NB4 (cell line): ENCODE results near the gene CTSA.
"Not testable (repeated sequence)": the region's sequence is repeated elsewhere in the genome, so short reads cannot be mapped to it uniquely, and the experiment has no call there.

ENCODE experiments used
- DNase-seq: peaks from one replicate; pipeline ENCODE4 v3.0.0; 2010; ENCODE audit warnings: low read depth
- H3K4me3 ChIP-seq: one replicate; pipeline ENCODE4 v1.5.1; 2011; ENCODE audit warnings: mild to moderate bottlenecking, low read depth, low read length, moderate library complexity
- MYC ChIP-seq: IDR thresholded peaks from 2 replicates; pipeline ENCODE4 v1.6.1; 2011; ENCODE audit warnings: low read depth, low read length
- POLR2A ChIP-seq: IDR thresholded peaks from 2 replicates; pipeline ENCODE4 v1.6.1; 2011; ENCODE audit warnings: mild to moderate bottlenecking; ENCODE audit not compliant: insufficient read length; ENCODE audit errors: extremely low read depth
- TF ChIP-seq, protein P1 (sequence below): IDR thresholded peaks from one replicate; pipeline ENCODE4 v1.5.1; 2012; ENCODE audit warnings: low read depth, low read length
- TF ChIP-seq, protein P2 (sequence below): IDR thresholded peaks from 2 replicates; pipeline ENCODE4 v1.6.1; 2011; ENCODE audit warnings: low read depth, low read length

Gene CTSA

DNA sequence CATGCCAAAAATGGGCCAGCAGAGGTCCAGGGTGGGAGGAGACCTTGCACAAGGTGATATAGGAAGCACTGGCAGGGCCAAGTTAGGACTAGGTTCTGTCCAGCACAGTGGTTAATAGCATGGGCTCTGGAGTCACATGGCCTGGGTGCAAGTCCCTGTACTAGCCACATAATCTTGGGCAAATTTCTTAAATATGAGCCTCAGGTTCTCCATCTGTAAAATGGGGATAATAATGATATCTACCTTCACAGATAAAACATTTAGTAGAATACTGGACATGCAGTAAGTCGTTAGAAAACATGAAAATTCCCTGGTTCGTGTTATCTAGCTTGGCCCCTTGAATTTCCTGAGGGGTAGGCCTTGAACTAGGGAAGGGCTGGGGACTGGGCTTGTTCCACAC, 6.2 kb downstream of the CTSA start:
- no peak overlapping the region for H3K4me3 ChIP-seq
- no peak for DNase-seq
- TF ChIP-seq, protein P1, sequence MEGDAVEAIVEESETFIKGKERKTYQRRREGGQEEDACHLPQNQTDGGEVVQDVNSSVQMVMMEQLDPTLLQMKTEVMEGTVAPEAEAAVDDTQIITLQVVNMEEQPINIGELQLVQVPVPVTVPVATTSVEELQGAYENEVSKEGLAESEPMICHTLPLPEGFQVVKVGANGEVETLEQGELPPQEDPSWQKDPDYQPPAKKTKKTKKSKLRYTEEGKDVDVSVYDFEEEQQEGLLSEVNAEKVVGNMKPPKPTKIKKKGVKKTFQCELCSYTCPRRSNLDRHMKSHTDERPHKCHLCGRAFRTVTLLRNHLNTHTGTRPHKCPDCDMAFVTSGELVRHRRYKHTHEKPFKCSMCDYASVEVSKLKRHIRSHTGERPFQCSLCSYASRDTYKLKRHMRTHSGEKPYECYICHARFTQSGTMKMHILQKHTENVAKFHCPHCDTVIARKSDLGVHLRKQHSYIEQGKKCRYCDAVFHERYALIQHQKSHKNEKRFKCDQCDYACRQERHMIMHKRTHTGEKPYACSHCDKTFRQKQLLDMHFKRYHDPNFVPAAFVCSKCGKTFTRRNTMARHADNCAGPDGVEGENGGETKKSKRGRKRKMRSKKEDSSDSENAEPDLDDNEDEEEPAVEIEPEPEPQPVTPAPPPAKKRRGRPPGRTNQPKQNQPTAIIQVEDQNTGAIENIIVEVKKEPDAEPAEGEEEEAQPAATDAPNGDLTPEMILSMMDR = no peak
- TF ChIP-seq, protein P2, sequence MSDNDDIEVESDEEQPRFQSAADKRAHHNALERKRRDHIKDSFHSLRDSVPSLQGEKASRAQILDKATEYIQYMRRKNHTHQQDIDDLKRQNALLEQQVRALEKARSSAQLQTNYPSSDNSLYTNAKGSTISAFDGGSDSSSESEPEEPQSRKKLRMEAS = no peak
- TF ChIP-seq MYC = no peak
- TF ChIP-seq POLR2A = no peak

DNA sequence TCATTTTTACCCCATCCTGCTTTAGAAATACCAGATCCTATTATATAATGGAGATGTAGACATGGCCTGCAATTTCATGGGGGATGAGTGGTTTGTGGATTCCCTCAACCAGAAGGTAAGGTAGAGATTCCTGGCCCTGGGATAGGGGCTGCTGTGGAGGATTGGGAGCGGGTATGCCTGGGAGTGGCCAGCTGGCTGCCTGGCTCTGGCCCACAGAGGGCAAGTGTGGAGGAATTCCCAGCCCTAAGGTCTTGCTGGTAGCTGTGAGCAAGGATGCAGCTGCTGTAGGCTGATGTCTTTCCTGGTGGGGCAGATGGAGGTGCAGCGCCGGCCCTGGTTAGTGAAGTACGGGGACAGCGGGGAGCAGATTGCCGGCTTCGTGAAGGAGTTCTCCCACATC, 6.6 kb downstream of the CTSA start:
- no peak for DNase-seq
- no peak overlapping the region for H3K4me3 ChIP-seq
- no peak for TF ChIP-seq POLR2A
- TF ChIP-seq, protein P1 = no peak
- TF ChIP-seq, protein P2 = no peak
- TF ChIP-seq MYC = no peak

DNA sequence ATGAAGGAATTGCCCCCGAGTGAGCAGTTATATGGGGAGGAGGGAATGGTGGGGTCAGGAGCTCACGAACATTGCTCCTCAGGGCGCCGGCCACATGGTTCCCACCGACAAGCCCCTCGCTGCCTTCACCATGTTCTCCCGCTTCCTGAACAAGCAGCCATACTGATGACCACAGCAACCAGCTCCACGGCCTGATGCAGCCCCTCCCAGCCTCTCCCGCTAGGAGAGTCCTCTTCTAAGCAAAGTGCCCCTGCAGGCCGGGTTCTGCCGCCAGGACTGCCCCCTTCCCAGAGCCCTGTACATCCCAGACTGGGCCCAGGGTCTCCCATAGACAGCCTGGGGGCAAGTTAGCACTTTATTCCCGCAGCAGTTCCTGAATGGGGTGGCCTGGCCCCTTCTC, 7.2 kb downstream of the CTSA start:
- TF ChIP-seq, protein P2 = no peak
- TF ChIP-seq MYC = no peak
- no peak for TF ChIP-seq POLR2A
- TF ChIP-seq, protein P1 = no peak
- no peak for DNase-seq

DNA sequence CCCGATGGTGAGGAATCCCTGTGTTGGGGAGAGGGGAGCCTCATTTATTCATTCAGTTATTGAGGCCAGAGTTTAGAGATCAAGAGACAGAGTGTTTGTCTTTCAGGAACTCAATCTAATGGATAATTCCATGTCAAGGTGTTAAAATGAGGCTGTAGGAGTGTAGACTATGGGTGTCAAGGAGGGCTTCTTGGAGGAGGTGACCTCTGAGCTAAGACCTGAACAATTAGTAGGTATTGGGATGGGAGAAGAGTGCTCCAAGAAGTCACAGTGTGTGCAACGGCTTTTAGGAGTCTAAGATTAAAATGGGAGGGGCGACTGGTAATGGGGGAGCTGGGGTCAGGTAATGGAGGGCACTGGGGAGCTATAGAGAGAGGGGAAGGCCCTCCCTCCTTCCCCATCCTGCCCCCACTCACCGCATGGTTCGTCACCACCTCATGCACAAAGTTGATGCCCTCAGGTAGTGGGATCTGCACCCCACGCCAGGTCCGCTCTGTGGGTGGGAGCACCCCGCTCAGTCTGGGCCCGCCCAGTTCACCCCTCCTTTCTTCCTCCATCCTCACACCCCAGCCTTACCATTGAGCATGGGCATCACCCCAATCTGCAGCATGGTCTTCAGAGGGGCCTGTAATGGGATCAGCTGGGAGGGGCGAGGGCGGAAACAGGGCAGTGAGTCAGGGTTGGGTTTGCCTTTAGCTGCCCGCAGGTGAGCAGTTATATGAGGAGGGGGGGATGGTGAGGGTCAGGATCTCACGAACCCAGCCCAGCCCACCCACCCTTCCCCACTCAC, 8.1 kb downstream of the CTSA start:
- no peak for DNase-seq
- TF ChIP-seq, protein P1 = no peak
- no peak for TF ChIP-seq POLR2A
- TF ChIP-seq, protein P2 = no peak
- no peak for TF ChIP-seq MYC

More for the DNA sequence above, 7.2 kb downstream of the CTSA start:
- no peak overlapping the region for H3K4me3 ChIP-seq

DNA sequence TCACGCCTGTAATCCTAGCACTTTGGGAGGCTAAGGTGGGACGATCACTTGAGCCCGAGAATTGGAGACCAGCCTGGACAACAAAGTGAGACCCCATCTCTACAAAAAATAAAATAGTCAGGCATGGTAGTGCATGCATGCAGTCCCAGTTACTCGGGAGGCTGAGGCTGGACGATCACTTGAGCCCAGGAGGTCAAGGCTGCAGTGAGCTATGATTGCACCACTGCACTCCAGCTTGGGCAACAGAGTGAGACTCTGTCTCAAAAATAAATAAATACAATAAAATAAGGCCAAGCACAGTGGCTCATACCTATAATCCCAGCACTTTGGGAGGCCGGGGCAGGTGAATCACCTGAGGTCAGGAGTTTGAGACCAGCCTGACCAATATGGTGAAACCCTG, 10.2 kb downstream of the CTSA start:
- not testable (repeated sequence) for DNase-seq, H3K4me3 ChIP-seq

More for the DNA sequence above, 8.1 kb downstream of the CTSA start:
- H3K4me3 ChIP-seq = no peak overlapping the region

DNA sequence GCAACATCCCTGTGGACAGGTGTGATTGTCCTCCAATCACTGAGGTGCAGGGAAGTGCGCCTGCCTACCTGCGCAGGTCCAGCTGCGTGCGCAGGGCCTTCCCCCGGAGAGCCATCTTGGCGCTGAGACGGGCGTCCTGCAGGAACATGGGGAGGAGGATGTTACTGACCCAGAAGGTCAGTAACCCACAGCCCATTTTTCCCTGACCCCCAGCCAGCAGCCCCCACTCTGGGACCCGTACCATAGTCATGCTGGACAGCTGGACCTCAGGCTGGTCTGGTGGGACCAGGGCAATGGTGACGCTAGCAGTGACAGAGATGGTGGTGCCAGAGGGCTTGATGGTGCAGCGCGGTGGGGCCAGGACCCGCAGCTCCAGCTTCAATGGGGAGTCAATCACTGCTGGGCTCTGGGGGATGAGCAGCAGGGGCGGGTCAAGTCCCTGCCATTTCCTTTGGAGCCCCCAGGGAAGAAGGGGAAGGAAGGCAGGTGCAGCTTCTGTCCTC, 11.1 kb downstream of the CTSA start:
- DNase-seq = no peak
- TF ChIP-seq POLR2A (no peak), MYC (no peak)
- TF ChIP-seq, protein P1 = no peak
- TF ChIP-seq, protein P2 = no peak
- H3K4me3 ChIP-seq = no peak overlapping the region
